GM21515 (cell line): ENCODE results near the gene CCL4.

Source experiments
- ATAC-seq: cut with Tn5 transposase; IDR thresholded peaks from one replicate; pipeline ENCODE4 v1.9.1; 2021; ENCODE audit not compliant: unreplicated experiment

CCL4 gene

DNA sequence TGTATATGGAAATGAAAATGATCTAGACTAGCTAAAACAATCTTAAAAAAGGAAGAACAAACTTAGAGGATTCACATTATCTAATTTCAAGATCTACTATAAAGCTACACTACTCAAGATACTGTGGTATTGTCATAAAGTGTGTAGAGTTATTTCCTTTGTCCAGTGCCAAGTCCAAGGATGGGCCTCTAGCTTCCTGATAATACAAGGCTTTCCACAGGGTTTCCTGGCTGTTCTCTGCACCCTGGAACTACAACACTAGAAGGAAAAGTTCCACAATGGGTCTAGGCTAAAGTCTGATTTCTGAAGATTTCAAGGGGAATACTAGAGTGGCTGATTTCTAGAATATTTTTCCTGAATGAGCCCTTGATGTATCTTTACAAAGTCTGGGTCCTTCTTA lies 38.6 kb downstream of the CCL4 start:
- no peak for ATAC-seq

DNA sequence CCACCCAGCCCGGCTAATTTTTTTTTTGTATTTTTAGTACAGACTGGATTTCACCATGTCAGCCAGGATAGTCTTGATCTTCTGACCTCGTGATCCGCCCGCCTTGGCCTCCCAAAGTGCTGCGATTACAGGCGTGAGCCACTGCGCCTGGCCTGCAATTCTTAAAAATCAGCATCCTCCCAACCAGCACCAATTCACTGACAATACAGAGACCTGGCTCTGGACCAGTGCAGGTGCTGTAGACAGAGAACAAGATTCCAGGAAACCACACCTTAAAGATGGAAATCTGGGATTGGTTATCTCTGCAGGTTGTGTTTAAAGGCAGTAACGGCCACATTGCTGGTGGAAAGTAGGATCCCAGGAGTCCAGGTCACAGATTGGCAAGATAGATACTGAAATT lies 39.2 kb downstream of the CCL4 start:
- no peak for ATAC-seq

DNA sequence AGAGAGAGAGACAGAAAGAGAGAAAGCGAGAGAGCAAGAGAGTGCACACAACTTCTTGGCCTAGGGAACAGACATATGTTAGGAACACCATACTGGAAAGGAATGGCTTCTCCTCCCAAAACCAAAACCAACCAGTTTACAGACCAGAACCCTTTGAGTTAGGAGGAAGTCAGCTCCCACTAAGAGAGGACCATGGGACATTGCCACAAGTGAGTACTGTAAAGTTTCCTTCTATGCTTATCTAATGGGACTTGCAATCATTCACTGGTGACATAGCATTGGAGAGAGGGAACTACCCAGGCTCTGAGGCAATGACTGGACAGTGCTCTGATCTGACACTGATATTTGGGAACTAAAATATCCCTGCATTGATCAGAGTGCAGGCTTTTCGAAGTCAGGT lies 40.4 kb downstream of the CCL4 start:
- no peak for ATAC-seq

DNA sequence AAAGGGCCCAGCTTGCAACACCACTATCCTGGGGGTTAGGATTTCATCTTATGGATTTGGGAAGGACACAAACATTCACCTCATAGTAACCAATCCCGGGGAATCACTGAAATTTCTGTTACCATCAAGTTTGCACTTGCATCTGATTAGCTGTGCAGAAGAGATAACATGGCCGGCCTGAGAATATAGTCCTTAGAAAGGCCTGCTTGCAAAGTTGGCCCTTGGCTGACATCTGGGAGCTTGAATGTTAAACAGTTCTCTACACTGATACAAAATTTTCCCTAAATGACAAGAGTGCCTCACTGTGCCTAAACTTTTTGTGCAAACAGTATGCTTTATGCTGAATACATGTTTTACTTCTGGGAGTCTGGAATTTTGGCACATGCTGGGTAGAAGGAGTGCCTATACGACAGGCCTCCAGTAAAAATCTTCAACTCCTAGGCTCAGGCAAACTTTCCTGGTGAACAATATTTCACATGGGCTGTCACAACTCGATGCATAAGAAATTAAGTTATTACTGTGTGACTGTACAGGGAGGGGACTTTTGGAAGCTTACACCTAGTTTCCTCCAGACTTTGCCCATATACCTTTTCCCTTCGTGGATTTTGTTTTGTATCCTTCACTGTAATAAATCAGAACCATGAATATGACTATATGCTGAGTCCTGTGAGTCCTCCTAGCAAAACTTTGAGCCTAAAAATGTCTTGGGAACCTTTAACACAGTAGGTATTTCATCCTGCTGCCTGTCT lies 41.5 kb downstream of the CCL4 start:
- ATAC-seq, result no peak

DNA sequence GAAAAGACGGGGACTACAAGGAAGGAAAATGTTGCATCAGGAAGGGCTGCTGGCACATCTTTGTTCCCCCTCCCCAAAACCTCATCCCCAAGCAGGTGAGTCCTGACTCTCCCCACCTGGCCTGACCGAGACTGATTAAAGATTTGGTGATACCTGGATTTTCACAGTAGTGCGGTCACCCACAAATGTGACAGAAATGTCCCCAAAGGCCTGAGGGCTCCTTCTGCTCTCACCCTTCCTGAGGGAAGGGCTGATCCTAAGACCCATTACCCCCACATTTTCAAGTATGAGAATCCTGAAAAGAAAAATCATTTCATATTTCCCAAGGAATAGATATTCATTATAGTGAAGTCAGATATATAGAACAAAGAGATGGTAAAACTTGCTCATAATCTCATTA lies 44.0 kb downstream of the CCL4 start:
- ATAC-seq, result no peak

DNA sequence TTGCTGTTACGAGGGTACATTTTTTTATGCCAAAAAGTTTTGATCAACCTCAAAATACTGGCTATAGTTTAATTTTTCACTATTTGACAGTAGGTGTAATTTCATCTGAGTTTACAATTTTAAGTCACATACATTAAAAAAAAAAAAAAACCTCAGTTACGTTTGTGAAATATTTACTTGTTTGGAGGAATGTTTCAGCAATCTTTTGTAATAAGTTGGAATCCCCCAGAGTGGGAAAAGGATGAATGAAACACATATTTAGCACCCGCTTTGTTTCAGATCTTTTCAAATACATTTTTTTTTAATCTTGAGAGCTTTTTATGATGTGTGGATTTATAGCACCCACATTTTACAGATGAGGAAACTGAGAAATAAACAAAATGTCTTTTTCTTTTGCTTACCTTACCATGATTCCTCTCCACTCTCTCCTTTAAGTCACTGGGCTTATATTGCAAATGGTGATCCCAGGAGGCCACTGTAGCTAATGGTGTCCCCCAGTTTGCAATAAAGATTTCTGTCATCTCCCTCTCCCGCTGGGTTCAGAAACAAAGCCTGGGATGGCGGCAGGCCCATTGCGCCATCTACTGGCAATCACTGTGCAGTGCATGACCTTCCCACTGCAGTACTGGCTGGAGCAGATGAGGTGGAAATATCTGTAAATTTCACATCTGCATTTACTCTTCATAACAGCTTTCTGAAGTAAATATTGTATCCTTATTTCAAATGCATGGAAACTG lies 45.1 kb downstream of the CCL4 start:
- no peak for ATAC-seq

DNA sequence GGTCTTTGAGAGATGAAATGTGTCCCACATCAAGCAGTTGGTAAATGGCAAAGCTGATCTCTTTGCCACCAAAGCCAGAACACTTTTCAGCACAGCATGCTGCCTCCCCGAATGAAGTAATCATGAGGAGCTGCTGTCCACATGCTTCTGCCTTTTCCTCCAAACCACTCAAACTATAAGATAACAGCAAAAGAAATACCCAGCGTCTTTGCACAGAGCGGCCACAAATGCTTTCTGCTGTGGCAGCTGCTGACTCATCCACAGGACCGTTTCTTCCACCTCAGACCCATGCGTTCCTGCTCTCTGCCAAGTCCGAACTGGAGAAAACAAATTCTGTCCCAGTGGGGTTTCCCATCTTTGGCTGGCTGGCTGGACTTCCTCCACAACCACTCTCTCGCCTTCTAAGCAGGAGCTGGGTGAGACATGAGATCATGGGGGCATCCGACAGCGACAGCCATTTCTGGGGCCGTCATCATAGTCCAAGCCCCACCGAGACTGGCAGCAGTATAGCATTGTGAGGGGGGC lies 45.7 kb downstream of the CCL4 start:
- ATAC-seq, result no peak

DNA sequence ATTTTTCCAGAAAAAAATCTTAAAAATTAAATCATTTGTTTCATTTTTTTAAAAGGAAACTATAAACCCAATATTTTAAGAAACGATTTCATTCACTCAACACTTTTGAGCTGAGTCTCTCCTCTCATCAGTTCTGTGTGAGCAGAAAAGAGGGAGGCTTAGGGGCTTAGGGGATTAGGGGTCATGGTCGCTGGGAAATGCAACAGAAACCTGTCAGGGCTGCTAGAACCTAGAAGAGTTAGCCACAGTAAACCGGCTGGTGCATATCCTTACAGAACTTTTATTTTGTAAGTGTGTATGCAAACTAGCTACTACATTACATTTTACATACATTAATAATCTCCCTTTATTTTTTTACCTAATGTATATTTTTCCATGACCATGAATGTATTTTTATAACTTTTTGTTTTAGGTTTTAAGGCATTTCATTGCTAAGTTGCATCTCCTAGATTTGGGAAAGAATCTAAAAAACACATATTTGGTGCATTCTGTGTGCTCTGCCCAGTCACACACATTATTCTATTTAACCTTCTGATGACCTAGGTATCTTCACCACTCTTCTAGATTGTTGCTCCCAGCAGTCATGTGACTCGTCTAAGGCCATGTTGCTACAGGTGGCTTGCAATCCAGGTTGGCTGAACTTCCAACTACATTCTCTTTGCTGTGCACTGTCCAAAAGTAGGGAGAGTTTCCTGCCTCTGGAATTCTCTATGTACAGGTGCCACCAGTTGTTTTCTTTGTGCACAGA lies 48.4 kb downstream of the CCL4 start:
- no peak for ATAC-seq

DNA sequence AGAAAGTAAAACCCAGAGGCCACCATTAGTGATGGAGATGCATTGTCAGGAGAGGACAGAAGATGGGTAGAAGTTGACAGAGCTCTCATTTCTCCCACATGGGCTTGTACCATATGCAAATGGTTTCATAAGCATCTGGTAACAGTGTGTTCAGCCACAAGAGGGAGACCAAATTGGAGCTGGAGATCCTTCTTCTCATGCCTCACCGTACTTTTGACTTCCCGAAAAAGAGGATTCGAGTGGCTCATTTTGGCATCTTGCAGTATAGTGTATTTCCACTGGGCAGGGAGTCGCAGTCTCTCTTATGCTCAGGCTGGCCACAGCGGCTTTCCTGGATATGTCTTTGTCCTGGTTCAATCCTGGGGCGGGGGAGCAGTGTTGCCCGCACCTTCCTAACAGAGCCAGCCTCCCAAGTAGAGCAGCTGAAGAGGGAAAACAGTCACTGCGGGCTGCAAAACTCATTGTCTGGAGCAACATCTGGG lies 49.1 kb downstream of the CCL4 start:
- no peak for ATAC-seq

DNA sequence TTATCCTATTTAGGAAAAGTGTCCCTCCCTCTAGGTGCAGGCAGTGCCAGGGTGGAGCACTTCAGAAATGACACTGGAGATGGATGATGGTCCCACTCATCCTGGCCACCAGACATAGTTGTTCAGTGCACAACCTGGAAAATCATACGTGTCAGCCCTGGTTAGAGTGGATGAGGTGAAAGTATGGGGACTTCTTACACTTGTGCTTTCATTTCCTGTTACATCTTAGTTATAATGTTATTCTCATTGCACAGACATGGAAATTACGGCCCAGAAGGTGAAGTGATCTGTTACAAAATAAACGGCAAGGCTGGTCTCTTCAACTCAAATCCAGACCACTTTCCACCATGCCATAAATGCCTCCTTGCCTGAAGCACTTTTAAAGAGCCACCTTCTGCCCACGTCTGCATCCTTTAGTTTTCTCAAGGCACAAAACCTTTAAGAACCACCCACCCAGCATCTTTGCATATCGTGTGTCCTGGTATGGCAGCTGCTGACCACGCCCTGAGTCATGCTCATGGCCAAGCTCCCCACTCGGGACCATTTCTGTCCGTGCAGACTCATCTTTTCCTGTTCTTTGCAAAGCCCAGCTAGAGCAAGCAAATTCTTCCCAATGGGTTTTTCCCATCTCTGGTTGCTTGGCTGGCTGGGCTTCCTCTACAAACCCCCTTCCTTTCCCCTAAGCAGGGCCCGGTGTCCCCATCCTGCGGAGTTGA lies 50.4 kb downstream of the CCL4 start:
- no peak for ATAC-seq
